ENCODE measurements around the gene SATB2. TPM values are rescaled to one million over a fixed set of nuclear protein-coding genes. Genes with fewer than 3 reads are reported as not detected.

The SATB2 gene
- 0.21 TPM in 1 of 2 replicates, not detected in the other for polyA plus RNA-seq
- 0.49 and 0.81 TPM in 2 replicates for polyA minus RNA-seq

GRCh38 chr2:199457147-199458008 is at the start of gene SATB2:
SATB2 (minus strand) TSS chr2:199457939; CDS start chr2:199456037, 1,902 bp downstream.
- Histone ChIP-seq H3K9me2 (ENCODE audit: insufficient read depth, low read length) (no peaks in the 10 kb centered on the region), H3K36me3 (ENCODE audit: insufficient read depth, low read length) (no peaks in the 10 kb centered on the region), H3K4me2 (ENCODE audit: low read length) (peak within 1 kb of the TSS; percentile 73), H4K20me1 (ENCODE audit: insufficient read depth) (no peaks in the 10 kb centered on the region), H3K27ac (ENCODE audit: low read length) (no peak within 1 kb of the TSS), H2AFZ (ENCODE audit: low read depth, low read length) (no peak within 1 kb of the TSS), H3K9me3 (ENCODE audit: low read length) (no peaks in the 10 kb centered on the region), H3K79me2 (replicated peaks; ENCODE audit: insufficient read depth, low read length) (no peaks in the 10 kb centered on the region), H3K27me3 (ENCODE audit: insufficient read depth, low read depth, low read length) (peaks cover 99% of the 10 kb centered on the region), H3K9ac (ENCODE audit: low read length) (peak within 1 kb of the TSS; percentile 58), H3F3A (ENCODE audit: insufficient read depth, low read length, poor library complexity, severe bottlenecking) (no peaks in the 10 kb centered on the region), H3K4me3 (ENCODE audit: low read length) (peak within 1 kb of the TSS; percentile 88)
- TF ChIP-seq MXI1 (conservative IDR thresholded peaks at IDR 0.05; ENCODE audit: poor library complexity, severe bottlenecking) (no peak), POLR2AphosphoS5 (IDR thresholded peaks at IDR 0.05) (peak; percentile 51), SMC3 (conservative IDR thresholded peaks at IDR 0.05; ENCODE audit: poor library complexity) (no peak), REST (IDR thresholded peaks at IDR 0.05; ENCODE audit: borderline replicate concordance) (no peak), CTCF (IDR thresholded peaks at IDR 0.05; ENCODE audit: poor library complexity, severe bottlenecking) (no peak), EP300 (conservative IDR thresholded peaks at IDR 0.05; ENCODE audit: poor library complexity, severe bottlenecking) (no peak), TAF1 (IDR thresholded peaks at IDR 0.05; ENCODE audit: low read depth) (no peak), RAD21 (conservative IDR thresholded peaks at IDR 0.05) (no peak), EZH2 (IDR thresholded peaks at IDR 0.05; ENCODE audit: borderline replicate concordance, insufficient read depth, low read length, poor library complexity, severe bottlenecking) (peak; percentile 95)

GRCh38 chr2:199505755-199506403 is 48.1 kb upstream of the SATB2 start:
- no peak overlapping the region for H3K4me2 ChIP-seq (ENCODE audit: low read length)
- no peaks in the 10 kb centered on the region for H3K9me2 ChIP-seq (ENCODE audit: insufficient read depth, low read length)
- no peaks in the 10 kb centered on the region for H3F3A ChIP-seq (ENCODE audit: insufficient read depth, low read length, poor library complexity, severe bottlenecking)
- H2AFZ ChIP-seq (ENCODE audit: low read depth, low read length) = no peak overlapping the region
- H3K9me3 ChIP-seq (ENCODE audit: low read length) = no peaks in the 10 kb centered on the region
- no peak overlapping the region for H3K4me3 ChIP-seq (ENCODE audit: low read length)
- H3K79me2 ChIP-seq (replicated peaks; ENCODE audit: insufficient read depth, low read length) = no peaks in the 10 kb centered on the region
- no peaks in the 10 kb centered on the region for H3K27me3 ChIP-seq (ENCODE audit: insufficient read depth, low read depth, low read length)
- no peak overlapping the region for H3K9ac ChIP-seq (ENCODE audit: low read length)
- H3K36me3 ChIP-seq (ENCODE audit: insufficient read depth, low read length) = no peaks in the 10 kb centered on the region
- no peaks in the 10 kb centered on the region for H4K20me1 ChIP-seq (ENCODE audit: insufficient read depth)
- no peak for TF ChIP-seq REST (IDR thresholded peaks at IDR 0.05; ENCODE audit: borderline replicate concordance)
- no peak for TF ChIP-seq EZH2 (IDR thresholded peaks at IDR 0.05; ENCODE audit: borderline replicate concordance, insufficient read depth, low read length, poor library complexity, severe bottlenecking)
- no peak for TF ChIP-seq POLR2AphosphoS5 (IDR thresholded peaks at IDR 0.05)
- no peak for TF ChIP-seq MXI1 (conservative IDR thresholded peaks at IDR 0.05; ENCODE audit: poor library complexity, severe bottlenecking)
- no peak for TF ChIP-seq RAD21 (conservative IDR thresholded peaks at IDR 0.05)
- no peak for TF ChIP-seq CTCF (IDR thresholded peaks at IDR 0.05; ENCODE audit: poor library complexity, severe bottlenecking)
- no peak for TF ChIP-seq EP300 (conservative IDR thresholded peaks at IDR 0.05; ENCODE audit: poor library complexity, severe bottlenecking)
- no peak for TF ChIP-seq TAF1 (IDR thresholded peaks at IDR 0.05; ENCODE audit: low read depth)
- no peak for TF ChIP-seq SMC3 (conservative IDR thresholded peaks at IDR 0.05; ENCODE audit: poor library complexity)
- H3K27ac ChIP-seq (ENCODE audit: low read length) = no peak overlapping the region
